CD14-positive monocyte (primary cell): ENCODE measurements around the gene COX7A2L. TPM values are rescaled to one million over a fixed set of nuclear protein-coding genes. Genes with fewer than 3 reads are reported as not detected.

Source experiments
- DNase-seq, 3 donors: peaks; one replicate each; pipeline ENCODE4 v3.0.0-alpha.2; 2011 to 2022
- H2AFZ ChIP-seq: 2 replicates; pipeline ENCODE4 v1.6.0; 2012; ENCODE audit warnings: mild to moderate bottlenecking, low read depth, low read length, inconsistent platforms; ENCODE audit not compliant: insufficient read depth, poor library complexity, severe bottlenecking
- H3K27ac ChIP-seq, 2 donors: 1 replicate in 1 of 2; 2 replicates in 1 of 2; pipeline ENCODE4 v1.5.1; 2012 to 2013; ENCODE audit warnings: low read length in 2 of 2, control low read depth in 1 of 2, inconsistent platforms in 1 of 2, low read depth in 1 of 2, mild to moderate bottlenecking in 1 of 2
- H3K27me3 ChIP-seq, 2 donors: one replicate each; pipeline versions ENCODE4 v1.6.0 to v1.6.1; 2011 to 2013; ENCODE audit warnings: low read length in 2 of 2; ENCODE audit not compliant: control insufficient read depth in 2 of 2, insufficient read depth in 2 of 2
- H3K36me3 ChIP-seq, 2 donors: replicated peaks in 1 of 2; 1 replicate in 1 of 2; 2 replicates in 1 of 2; pipeline versions ENCODE4 v1.5.1 to v1.6.1; 2012 to 2013; ENCODE audit warnings: low read length in 2 of 2, control low read depth in 1 of 2, inconsistent platforms in 1 of 2, mild to moderate bottlenecking in 1 of 2; ENCODE audit not compliant: insufficient read depth in 2 of 2, control insufficient read depth in 1 of 2
- H3K4me1 ChIP-seq, 2 donors: 1 replicate in 1 of 2; 2 replicates in 1 of 2; pipeline versions ENCODE4 v1.5.1 to v1.6.1; 2012 to 2013; ENCODE audit warnings: low read length in 2 of 2, control low read depth in 1 of 2, inconsistent platforms in 1 of 2, mild to moderate bottlenecking in 1 of 2, moderate library complexity in 1 of 2; ENCODE audit not compliant: insufficient read depth in 2 of 2, control insufficient read depth in 1 of 2
- H3K4me2 ChIP-seq: replicated peaks from 2 replicates; pipeline ENCODE3; 2012; ENCODE audit warnings: low read length, moderate library complexity, mild to moderate bottlenecking; ENCODE audit not compliant: poor library complexity, severe bottlenecking; ENCODE audit errors: extremely low read depth
- H3K4me3 ChIP-seq, 3 experiments: fragments of 200-600 bp in 1 of 3; sonication (generic) in 1 of 3; replicated peaks in 1 of 3; 1 replicate in 2 of 3; 2 replicates in 1 of 3; pipeline ENCODE4 v1.5.1; 2011 to 2013; ENCODE audit warnings: low read length in 3 of 3, mild to moderate bottlenecking in 3 of 3, control low read depth in 2 of 3, low read depth in 2 of 3, inconsistent platforms in 1 of 3, moderate library complexity in 1 of 3
- H3K79me2 ChIP-seq: 2 replicates; pipeline ENCODE4 v1.6.0; 2012; ENCODE audit warnings: mild to moderate bottlenecking, control low read depth, inconsistent platforms, low read length, moderate library complexity; ENCODE audit not compliant: insufficient read depth
- H3K9ac ChIP-seq: 2 replicates; pipeline ENCODE4 v1.6.0; 2017; ENCODE audit warnings: low read length, mild to moderate bottlenecking; ENCODE audit not compliant: insufficient read depth, poor library complexity, severe bottlenecking
- H3K9me3 ChIP-seq, 2 donors: replicated peaks in 1 of 2; 1 replicate in 1 of 2; 2 replicates in 1 of 2; pipeline versions ENCODE4 v1.5.1 to v1.6.1; 2012 to 2013; ENCODE audit warnings: low read length in 2 of 2, control low read depth in 1 of 2; ENCODE audit not compliant: control insufficient read depth in 1 of 2, insufficient read depth in 1 of 2
- H4K20me1 ChIP-seq: 2 replicates; pipeline ENCODE4 v1.6.0; 2012; ENCODE audit warnings: mild to moderate bottlenecking, low read length, control low read depth, moderate library complexity; ENCODE audit not compliant: insufficient read depth
- H3K27ac Mint-ChIP-seq, 7 donors: one replicate each; pipeline ENCODE4 v1.8.0; 2020; ENCODE audit warnings: mild to moderate bottlenecking in 7 of 7, mixed read lengths in 7 of 7, moderate library complexity in 6 of 7, inconsistent platforms in 2 of 7
- H3K27me3 Mint-ChIP-seq, 3 donors: one replicate each; pipeline ENCODE4 v1.8.0; 2021 to 2022; ENCODE audit warnings: low read depth in 3 of 3, mild to moderate bottlenecking in 3 of 3, mixed read lengths in 3 of 3, moderate library complexity in 3 of 3, inconsistent platforms in 1 of 3
- H3K36me3 Mint-ChIP-seq, 2 donors: one replicate each; pipeline ENCODE4 v1.8.0; 2020; ENCODE audit warnings: mixed read lengths in 2 of 2, inconsistent platforms in 1 of 2, mild to moderate bottlenecking in 1 of 2
- H3K4me1 Mint-ChIP-seq: one replicate; pipeline ENCODE4 v1.8.0; 2020; ENCODE audit warnings: mild to moderate bottlenecking, mixed read lengths
- H3K4me3 Mint-ChIP-seq, 2 donors: one replicate each; pipeline ENCODE4 v1.8.0; 2020; ENCODE audit warnings: mild to moderate bottlenecking in 2 of 2, mixed read lengths in 2 of 2, moderate library complexity in 1 of 2
- H3K9me3 Mint-ChIP-seq, 7 donors: one replicate each; pipeline ENCODE4 v1.8.0; 2020 to 2022; ENCODE audit warnings: mixed read lengths in 7 of 7, mild to moderate bottlenecking in 6 of 7, moderate library complexity in 6 of 7, inconsistent platforms in 2 of 7
- WGBS: methylation state at CpG from one replicate; pipeline ENCODE4 v1.1.5; 2013; ENCODE audit warnings: missing lambda C conversion rate; ENCODE audit not compliant: insufficient coverage; 5-methylcytosine and 5-hydroxymethylcytosine counted together
- intact Hi-C, 2 donors: fragments of 100-400 bp; cut with micrococcal nuclease; formaldehyde crosslinking; loops; one replicate each; pipeline versions ENCODE4 v1.15.0 to v1.15.1; 2023
- polyA plus RNA-seq, 3 donors: library from polyadenylated mRNA; depleted of rRNA in 1 of 3; unstranded in 2 of 3; stranded (reverse) in 1 of 3; fragments of 300-500 nt in 2 of 3; fragments of >200 nt in 1 of 3; fragmentation: Illumina TruSeq in 2 of 3; gene quantifications; 1 replicate in 2 of 3; 2 replicates in 1 of 3; pipeline ENCODE4 v1.2.3, GENCODE V29; 2012 to 2021
- TF ChIP-seq, protein P1 (sequence below): fragments of 200-600 bp; IDR thresholded peaks from one replicate; pipeline ENCODE4 v1.8.0; 2022; ENCODE audit warnings: antibody characterized with exemption, mild to moderate bottlenecking

COX7A2L gene
- polyA plus RNA-seq, 3 donors = 63.6 to 153 (median 144) TPM

DNA sequence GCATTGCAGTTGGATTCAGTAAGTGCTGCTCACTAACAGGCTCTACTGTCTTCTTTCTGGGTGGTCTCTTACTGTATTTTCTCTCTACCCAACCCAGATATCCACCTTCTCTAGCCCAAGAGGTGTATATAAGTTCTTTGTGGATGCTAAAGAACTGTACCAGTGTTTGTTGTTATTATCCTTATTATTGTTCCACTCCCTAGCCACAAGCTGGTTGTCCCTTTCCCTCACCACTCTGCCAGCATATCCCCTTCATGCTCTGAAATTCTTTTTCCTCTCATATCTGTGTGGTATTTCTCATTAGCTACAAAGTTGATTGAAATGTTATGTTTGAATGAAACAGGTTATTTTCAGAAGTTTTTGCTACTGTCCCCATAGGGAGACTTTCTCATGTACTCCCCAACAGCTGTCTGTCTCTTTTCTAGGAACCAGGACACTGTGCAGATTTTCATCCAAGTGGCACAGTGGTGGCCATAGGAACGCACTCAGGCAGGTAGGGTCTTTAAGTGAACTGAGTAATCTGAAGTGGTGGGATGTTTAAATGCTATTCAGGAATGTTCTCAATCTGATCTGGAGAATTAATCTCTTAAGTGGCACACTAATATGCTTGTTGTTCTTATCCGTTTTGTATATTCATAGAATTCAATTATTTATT is 56.8 kb downstream of the COX7A2L start:
- H3K27ac Mint-ChIP-seq = peak overlapping the region in 1 of 7 donors; percentile 1
- no peak overlapping the region for H3K4me3 ChIP-seq
- no peaks in the 10 kb centered on the region for H3K9me3 ChIP-seq
- no peak overlapping the region for H3K27ac ChIP-seq
- no peaks in the 10 kb centered on the region for H3K4me1 Mint-ChIP-seq
- no peak for DNase-seq
- no peak overlapping the region for H2AFZ ChIP-seq
- H3K79me2 ChIP-seq = no peaks in the 10 kb centered on the region
- peaks cover 55 to 82% of the 10 kb centered on the region in 2 donors for H3K36me3 ChIP-seq
- TF ChIP-seq, protein P1, sequence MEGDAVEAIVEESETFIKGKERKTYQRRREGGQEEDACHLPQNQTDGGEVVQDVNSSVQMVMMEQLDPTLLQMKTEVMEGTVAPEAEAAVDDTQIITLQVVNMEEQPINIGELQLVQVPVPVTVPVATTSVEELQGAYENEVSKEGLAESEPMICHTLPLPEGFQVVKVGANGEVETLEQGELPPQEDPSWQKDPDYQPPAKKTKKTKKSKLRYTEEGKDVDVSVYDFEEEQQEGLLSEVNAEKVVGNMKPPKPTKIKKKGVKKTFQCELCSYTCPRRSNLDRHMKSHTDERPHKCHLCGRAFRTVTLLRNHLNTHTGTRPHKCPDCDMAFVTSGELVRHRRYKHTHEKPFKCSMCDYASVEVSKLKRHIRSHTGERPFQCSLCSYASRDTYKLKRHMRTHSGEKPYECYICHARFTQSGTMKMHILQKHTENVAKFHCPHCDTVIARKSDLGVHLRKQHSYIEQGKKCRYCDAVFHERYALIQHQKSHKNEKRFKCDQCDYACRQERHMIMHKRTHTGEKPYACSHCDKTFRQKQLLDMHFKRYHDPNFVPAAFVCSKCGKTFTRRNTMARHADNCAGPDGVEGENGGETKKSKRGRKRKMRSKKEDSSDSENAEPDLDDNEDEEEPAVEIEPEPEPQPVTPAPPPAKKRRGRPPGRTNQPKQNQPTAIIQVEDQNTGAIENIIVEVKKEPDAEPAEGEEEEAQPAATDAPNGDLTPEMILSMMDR = no peak
- no peaks in the 10 kb centered on the region for H3K4me1 ChIP-seq
- no peak overlapping the region for H3K4me2 ChIP-seq
- intact Hi-C loops = no loop called here
- 100% methylated on average over 1 of the region's 2 CpGs for WGBS
- no peak overlapping the region for H3K4me3 Mint-ChIP-seq
- peaks cover 66 to 77% of the 10 kb centered on the region in 2 donors for H3K36me3 Mint-ChIP-seq
- peaks cover 0 to 1% (median 0%) of the 10 kb centered on the region in 3 donors for H3K27me3 Mint-ChIP-seq
- no peak overlapping the region for H3K9ac ChIP-seq
- no peaks in the 10 kb centered on the region for H4K20me1 ChIP-seq
- H3K9me3 Mint-ChIP-seq = no peaks in the 10 kb centered on the region
- no peaks in the 10 kb centered on the region for H3K27me3 ChIP-seq

DNA sequence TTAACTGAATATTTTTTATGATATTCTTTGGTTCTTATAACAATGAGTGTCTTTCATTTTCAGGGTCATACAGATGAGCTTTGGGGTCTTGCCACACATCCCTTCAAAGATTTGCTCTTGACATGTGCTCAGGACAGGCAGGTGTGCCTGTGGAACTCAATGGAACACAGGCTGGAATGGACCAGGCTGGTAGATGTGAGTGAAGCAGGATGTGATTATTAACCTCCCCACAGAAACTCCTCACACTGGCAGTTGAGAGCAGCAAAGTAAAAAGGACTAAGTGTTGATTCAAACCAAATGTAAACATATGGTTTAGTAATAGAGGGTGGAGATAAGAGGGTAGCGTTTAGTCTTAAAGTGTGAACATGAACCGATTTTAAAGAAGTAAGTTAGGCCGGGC is 57.8 kb downstream of the COX7A2L start:
- Histone ChIP-seq H2AFZ (no peak overlapping the region), H3K36me3 (peaks cover 57 to 85% of the 10 kb centered on the region in 2 donors), H4K20me1 (no peaks in the 10 kb centered on the region), H3K27ac (no peak overlapping the region), H3K9ac (no peak overlapping the region), H3K4me3 (no peak overlapping the region), H3K27me3 (no peaks in the 10 kb centered on the region), H3K9me3 (no peaks in the 10 kb centered on the region), H3K4me1 (no peaks in the 10 kb centered on the region), H3K4me2 (no peak overlapping the region), H3K79me2 (no peaks in the 10 kb centered on the region)
- Mint-ChIP-seq H3K4me3 (no peak overlapping the region), H3K27ac (peak overlapping the region in 3 of 7 donors; percentile 0 to 55 (median 11)), H3K9me3 (no peaks in the 10 kb centered on the region), H3K27me3 (peaks cover 0 to 1% (median 0%) of the 10 kb centered on the region in 3 donors), H3K4me1 (no peaks in the 10 kb centered on the region), H3K36me3 (peaks cover 74 to 85% of the 10 kb centered on the region in 2 donors)
- no peak for DNase-seq
- intact Hi-C loops = no loop called here
- TF ChIP-seq, protein P1 = no peak
- 93% methylated on average over 3 of the region's 3 CpGs for WGBS
